ENCODE measurements around the gene OPTC.

Gene OPTC

GRCh38 chr1:203536980-203537455 lies 43.1 kb downstream of the OPTC start (continued):
- TF ChIP-seq ZNF449 (tag by site-specific recombination; IDR thresholded peaks at IDR 0.05): no peak

GRCh38 chr1:203537806-203538464 lies 44.0 kb downstream of the OPTC start:
- ChIA-PET CTCF (interaction anchor here (1.2 to 1.4 kb wide), 2 partner anchors 13 to 267 kb away, joined by 3 to 4 read pairs; no protein-coding TSS in a partner anchor), POLR2A (no interaction called here)
- Histone ChIP-seq H3K27ac (ENCODE audit: extremely low read depth, low read depth, low read length) (no peak overlapping the region), H3K4me1 (ENCODE audit: control insufficient read depth, insufficient read depth, low read length) (0 out of 2 replicates have a peak, but pooled peaks cover 4% of the 10 kb centered on the region), H3K9me3 (ENCODE audit: control insufficient read depth, insufficient read depth, low read depth, low read length) (no peaks in the 10 kb centered on the region), H3K36me3 (ENCODE audit: control insufficient read depth in 2 of 2, insufficient read depth in 1 of 2, low read length in 2 of 2) (no peaks in the 10 kb centered on the region), H3K4me3 (ENCODE audit: low read depth, low read length) (no peak overlapping the region)
- TF ChIP-seq ZNF157 (tag by site-specific recombination; IDR thresholded peaks at IDR 0.05): no peak
- TF ChIP-seq ZBTB17 (tag by site-specific recombination; IDR thresholded peaks at IDR 0.05): no peak
- TF ChIP-seq OSR2 (tag by site-specific recombination; IDR thresholded peaks at IDR 0.05): no peak
- TF ChIP-seq ZNF549 (tag by site-specific recombination; IDR thresholded peaks at IDR 0.05): no peak

GRCh38 chr1:203538726-203539125 lies 44.8 kb downstream of the OPTC start:
- H3K4me1 ChIP-seq (ENCODE audit: control insufficient read depth, insufficient read depth, low read length): 0 out of 2 replicates have a peak, but pooled peaks cover 4% of the 10 kb centered on the region
- CTCF ChIA-PET: interaction anchor here (1.2 kb wide), 1 partner anchor 268 kb away, joined by 4 read pairs; no protein-coding TSS in a partner anchor
- POLR2A ChIA-PET: no interaction called here
- no peak for TF ChIP-seq ZNF596 (tag by site-specific recombination; IDR thresholded peaks at IDR 0.05)
- no peak for TF ChIP-seq ZNF302 (tag by site-specific recombination; IDR thresholded peaks at IDR 0.05; ENCODE audit: low read depth)
- no peak for TF ChIP-seq ZNF155 (tag by site-specific recombination; IDR thresholded peaks at IDR 0.05)
- TF ChIP-seq ZNF600 (tag by site-specific recombination; IDR thresholded peaks at IDR 0.05): no peak
- no peak for TF ChIP-seq ZBTB26 (tag by site-specific recombination; optimal IDR thresholded peaks at IDR 0.05)
- TF ChIP-seq PATZ1 (tag by site-specific recombination; IDR thresholded peaks at IDR 0.05): no peak
- no peak for TF ChIP-seq BCL11A (tag by site-specific recombination; IDR thresholded peaks at IDR 0.05; ENCODE audit: low read depth)
- no peak for TF ChIP-seq ZIC2 (tag by site-specific recombination; IDR thresholded peaks at IDR 0.05)
- TF ChIP-seq ZNF544 (tag by site-specific recombination; IDR thresholded peaks at IDR 0.05): no peak
- no peak for TF ChIP-seq KLF10 (tag by site-specific recombination; IDR thresholded peaks at IDR 0.05)
- TF ChIP-seq, protein P1, sequence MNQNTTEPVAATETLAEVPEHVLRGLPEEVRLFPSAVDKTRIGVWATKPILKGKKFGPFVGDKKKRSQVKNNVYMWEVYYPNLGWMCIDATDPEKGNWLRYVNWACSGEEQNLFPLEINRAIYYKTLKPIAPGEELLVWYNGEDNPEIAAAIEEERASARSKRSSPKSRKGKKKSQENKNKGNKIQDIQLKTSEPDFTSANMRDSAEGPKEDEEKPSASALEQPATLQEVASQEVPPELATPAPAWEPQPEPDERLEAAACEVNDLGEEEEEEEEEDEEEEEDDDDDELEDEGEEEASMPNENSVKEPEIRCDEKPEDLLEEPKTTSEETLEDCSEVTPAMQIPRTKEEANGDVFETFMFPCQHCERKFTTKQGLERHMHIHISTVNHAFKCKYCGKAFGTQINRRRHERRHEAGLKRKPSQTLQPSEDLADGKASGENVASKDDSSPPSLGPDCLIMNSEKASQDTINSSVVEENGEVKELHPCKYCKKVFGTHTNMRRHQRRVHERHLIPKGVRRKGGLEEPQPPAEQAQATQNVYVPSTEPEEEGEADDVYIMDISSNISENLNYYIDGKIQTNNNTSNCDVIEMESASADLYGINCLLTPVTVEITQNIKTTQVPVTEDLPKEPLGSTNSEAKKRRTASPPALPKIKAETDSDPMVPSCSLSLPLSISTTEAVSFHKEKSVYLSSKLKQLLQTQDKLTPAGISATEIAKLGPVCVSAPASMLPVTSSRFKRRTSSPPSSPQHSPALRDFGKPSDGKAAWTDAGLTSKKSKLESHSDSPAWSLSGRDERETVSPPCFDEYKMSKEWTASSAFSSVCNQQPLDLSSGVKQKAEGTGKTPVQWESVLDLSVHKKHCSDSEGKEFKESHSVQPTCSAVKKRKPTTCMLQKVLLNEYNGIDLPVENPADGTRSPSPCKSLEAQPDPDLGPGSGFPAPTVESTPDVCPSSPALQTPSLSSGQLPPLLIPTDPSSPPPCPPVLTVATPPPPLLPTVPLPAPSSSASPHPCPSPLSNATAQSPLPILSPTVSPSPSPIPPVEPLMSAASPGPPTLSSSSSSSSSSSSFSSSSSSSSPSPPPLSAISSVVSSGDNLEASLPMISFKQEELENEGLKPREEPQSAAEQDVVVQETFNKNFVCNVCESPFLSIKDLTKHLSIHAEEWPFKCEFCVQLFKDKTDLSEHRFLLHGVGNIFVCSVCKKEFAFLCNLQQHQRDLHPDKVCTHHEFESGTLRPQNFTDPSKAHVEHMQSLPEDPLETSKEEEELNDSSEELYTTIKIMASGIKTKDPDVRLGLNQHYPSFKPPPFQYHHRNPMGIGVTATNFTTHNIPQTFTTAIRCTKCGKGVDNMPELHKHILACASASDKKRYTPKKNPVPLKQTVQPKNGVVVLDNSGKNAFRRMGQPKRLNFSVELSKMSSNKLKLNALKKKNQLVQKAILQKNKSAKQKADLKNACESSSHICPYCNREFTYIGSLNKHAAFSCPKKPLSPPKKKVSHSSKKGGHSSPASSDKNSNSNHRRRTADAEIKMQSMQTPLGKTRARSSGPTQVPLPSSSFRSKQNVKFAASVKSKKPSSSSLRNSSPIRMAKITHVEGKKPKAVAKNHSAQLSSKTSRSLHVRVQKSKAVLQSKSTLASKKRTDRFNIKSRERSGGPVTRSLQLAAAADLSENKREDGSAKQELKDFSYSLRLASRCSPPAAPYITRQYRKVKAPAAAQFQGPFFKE (tag by site-specific recombination; IDR thresholded peaks at IDR 0.05; ENCODE audit: borderline replicate concordance): no peak
- no peak for TF ChIP-seq ZNF843 (tag by site-specific recombination; IDR thresholded peaks at IDR 0.05)
- no peak for TF ChIP-seq ZNF169 (tag by site-specific recombination; IDR thresholded peaks at IDR 0.05)
- TF ChIP-seq, protein P2, sequence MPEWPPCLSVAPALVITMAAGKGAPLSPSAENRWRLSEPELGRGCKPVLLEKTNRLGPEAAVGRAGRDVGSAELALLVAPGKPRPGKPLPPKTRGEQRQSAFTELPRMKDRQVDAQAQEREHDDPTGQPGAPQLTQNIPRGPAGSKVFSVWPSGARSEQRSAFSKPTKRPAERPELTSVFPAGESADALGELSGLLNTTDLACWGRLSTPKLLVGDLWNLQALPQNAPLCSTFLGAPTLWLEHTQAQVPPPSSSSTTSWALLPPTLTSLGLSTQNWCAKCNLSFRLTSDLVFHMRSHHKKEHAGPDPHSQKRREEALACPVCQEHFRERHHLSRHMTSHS (tag by site-specific recombination; IDR thresholded peaks at IDR 0.05): no peak
- no peak for TF ChIP-seq ZNF548 (tag by site-specific recombination; IDR thresholded peaks at IDR 0.05)

More at GRCh38 chr1:203538726-203539125, 44.8 kb downstream of the OPTC start:
- H3K4me3 ChIP-seq (ENCODE audit: low read depth, low read length): no peak overlapping the region
- no peaks in the 10 kb centered on the region for H3K36me3 ChIP-seq (ENCODE audit: control insufficient read depth in 2 of 2, insufficient read depth in 1 of 2, low read length in 2 of 2)
- H3K9me3 ChIP-seq (ENCODE audit: control insufficient read depth, insufficient read depth, low read depth, low read length): no peaks in the 10 kb centered on the region
- no peak overlapping the region for H3K27ac ChIP-seq (ENCODE audit: extremely low read depth, low read depth, low read length)
